Measurements from ENCODE around the gene IVL. TPM values are rescaled to one million over a fixed set of nuclear protein-coding genes. Genes with fewer than 3 reads are reported as not detected.

IVL gene
- total and polyA plus RNA-seq, 3 experiments from 2014 or later, result not detected

DNA sequence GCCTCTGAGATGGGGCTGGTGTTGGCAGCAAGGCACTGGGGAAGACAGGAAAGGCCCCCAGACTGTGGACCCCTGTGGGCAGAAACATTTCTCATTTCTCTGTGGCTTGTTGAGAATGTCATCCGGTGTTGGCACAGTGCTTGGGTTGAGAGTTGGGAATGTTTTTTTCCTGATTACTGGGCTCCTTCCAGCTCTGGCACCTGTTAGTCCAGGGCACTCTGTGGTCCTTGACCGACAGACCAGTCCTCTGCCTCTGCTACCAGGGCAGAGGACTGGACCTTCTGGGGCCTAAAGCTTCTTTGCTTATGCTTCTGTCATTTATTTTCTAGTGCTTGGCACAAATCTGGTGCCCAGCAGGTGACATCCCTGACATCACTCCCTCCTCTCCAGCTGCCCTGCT lies 33.8 kb downstream of the IVL start:
- Mint-ChIP-seq H3K4me1 (no peaks in the 10 kb centered on the region), H3K27ac (no peak overlapping the region), H3K9me3 (peaks cover 0 to 3% (median 1%) of the 10 kb centered on the region in 5 donors), H3K4me3 (no peak overlapping the region), H3K36me3 (peaks cover 0 to 2% (median 0%) of the 10 kb centered on the region in 3 donors), H3K27me3 (peaks cover 5 to 19% of the 10 kb centered on the region in 2 donors)
- no peaks in the 10 kb centered on the region for H3K27me3 ChIP-seq (ENCODE audit: insufficient read depth, low read length, poor library complexity, severe bottlenecking)
- H3K36me3 ChIP-seq (ENCODE audit: insufficient read depth, low read length), result no peaks in the 10 kb centered on the region
- no peak overlapping the region for H3K4me3 ChIP-seq (ENCODE audit: low read length)
- no peak overlapping the region for H3K27ac ChIP-seq (ENCODE audit: low read depth, low read length)
- no peak for DNase-seq
- H3K9me3 ChIP-seq (ENCODE audit: low read length), result no peaks in the 10 kb centered on the region
- H3K4me1 ChIP-seq (ENCODE audit: insufficient read depth, low read length), result no peaks in the 10 kb centered on the region
- POLR2A ChIA-PET, result no interaction called here
- CTCF ChIA-PET, result no interaction called here

GRCh38 chr1:152946248-152946647 lies 37.9 kb downstream of the IVL start:
- H3K36me3 Mint-ChIP-seq, result no peaks in the 10 kb centered on the region
- no peak overlapping the region for H3K27ac ChIP-seq (ENCODE audit: low read depth, low read length)
- H3K9me3 ChIP-seq (ENCODE audit: low read length), result no peaks in the 10 kb centered on the region
- no peaks in the 10 kb centered on the region for H3K9me3 Mint-ChIP-seq
- H3K36me3 ChIP-seq (ENCODE audit: insufficient read depth, low read length), result no peaks in the 10 kb centered on the region
- CTCF ChIA-PET, result no interaction called here
- no peak for DNase-seq
- H3K4me3 Mint-ChIP-seq, result no peak overlapping the region
- no peak overlapping the region for H3K4me3 ChIP-seq (ENCODE audit: low read length)
- H3K27me3 Mint-ChIP-seq, result peaks cover 10 to 18% of the 10 kb centered on the region in 2 donors
- H3K4me1 ChIP-seq (ENCODE audit: insufficient read depth, low read length), result no peaks in the 10 kb centered on the region
- H3K27ac Mint-ChIP-seq, result no peak overlapping the region
- H3K27me3 ChIP-seq (ENCODE audit: insufficient read depth, low read length, poor library complexity, severe bottlenecking), result no peaks in the 10 kb centered on the region
- H3K4me1 Mint-ChIP-seq, result no peaks in the 10 kb centered on the region
- POLR2A ChIA-PET, result no interaction called here

GRCh38 chr1:152946651-152947256 lies 38.4 kb downstream of the IVL start, which contains the start of gene SPRR5:
SPRR5 (plus strand) TSS chr1:152947206; CDS start chr1:152948555, 1,349 bp downstream.
- Histone ChIP-seq H3K36me3 (ENCODE audit: insufficient read depth, low read length) (no peaks in the 10 kb centered on the region), H3K4me1 (ENCODE audit: insufficient read depth, low read length) (no peaks in the 10 kb centered on the region), H3K9me3 (ENCODE audit: low read length) (no peaks in the 10 kb centered on the region), H3K27me3 (ENCODE audit: insufficient read depth, low read length, poor library complexity, severe bottlenecking) (no peaks in the 10 kb centered on the region), H3K27ac (ENCODE audit: low read depth, low read length) (no peak within 1 kb of the TSS), H3K4me3 (ENCODE audit: low read length) (no peak within 1 kb of the TSS)
- ChIA-PET POLR2A (no interaction called here), CTCF (no interaction called here)
- Mint-ChIP-seq H3K9me3 (no peaks in the 10 kb centered on the region), H3K4me3 (no peak within 1 kb of the TSS), H3K27me3 (peaks cover 10 to 19% of the 10 kb centered on the region in 2 donors), H3K36me3 (no peaks in the 10 kb centered on the region), H3K27ac (no peak within 1 kb of the TSS), H3K4me1 (no peaks in the 10 kb centered on the region)
- no peak for DNase-seq

- no peak overlapping the region for H3K27ac Mint-ChIP-seq
- H3K27ac ChIP-seq (ENCODE audit: low read depth, low read length), result no peak overlapping the region
- no peaks in the 10 kb centered on the region for H3K36me3 Mint-ChIP-seq
- no peaks in the 10 kb centered on the region for H3K4me1 Mint-ChIP-seq
- no peaks in the 10 kb centered on the region for H3K36me3 ChIP-seq (ENCODE audit: insufficient read depth, low read length)
- no peaks in the 10 kb centered on the region for H3K4me1 ChIP-seq (ENCODE audit: insufficient read depth, low read length)
- no peaks in the 10 kb centered on the region for H3K9me3 ChIP-seq (ENCODE audit: low read length)
- H3K27me3 Mint-ChIP-seq, result peaks cover 10% of the 10 kb centered on the region in 2 donors
- no peaks in the 10 kb centered on the region for H3K27me3 ChIP-seq (ENCODE audit: insufficient read depth, low read length, poor library complexity, severe bottlenecking)
- POLR2A ChIA-PET, result no interaction called here
- H3K9me3 Mint-ChIP-seq, result peaks cover 0 to 1% (median 0%) of the 10 kb centered on the region in 5 donors
- no peak overlapping the region for H3K4me3 ChIP-seq (ENCODE audit: low read length)
- no peak overlapping the region for H3K4me3 Mint-ChIP-seq
- CTCF ChIA-PET, result no interaction called here
- no peak for DNase-seq
Measured at GRCh38 chr1:152951711-152952110, 43.4 kb downstream of the IVL start.

- Histone ChIP-seq H3K27me3 (ENCODE audit: insufficient read depth, low read length, poor library complexity, severe bottlenecking) (no peaks in the 10 kb centered on the region), H3K36me3 (ENCODE audit: insufficient read depth, low read length) (no peaks in the 10 kb centered on the region), H3K27ac (ENCODE audit: low read depth, low read length) (no peak overlapping the region), H3K9me3 (ENCODE audit: low read length) (no peaks in the 10 kb centered on the region), H3K4me1 (ENCODE audit: insufficient read depth, low read length) (no peaks in the 10 kb centered on the region), H3K4me3 (ENCODE audit: low read length) (no peak overlapping the region)
- ChIA-PET CTCF (no interaction called here), POLR2A (no interaction called here)
- peaks cover 0 to 1% (median 0%) of the 10 kb centered on the region in 5 donors for H3K9me3 Mint-ChIP-seq
- H3K4me1 Mint-ChIP-seq, result no peaks in the 10 kb centered on the region
- H3K4me3 Mint-ChIP-seq, result no peak overlapping the region
- H3K36me3 Mint-ChIP-seq, result no peaks in the 10 kb centered on the region
- peaks cover 6 to 9% of the 10 kb centered on the region in 2 donors for H3K27me3 Mint-ChIP-seq
- DNase-seq, result no peak
- H3K27ac Mint-ChIP-seq, result no peak overlapping the region
Measured at GRCh38 chr1:152953761-152954160, 45.4 kb downstream of the IVL start.

DNA sequence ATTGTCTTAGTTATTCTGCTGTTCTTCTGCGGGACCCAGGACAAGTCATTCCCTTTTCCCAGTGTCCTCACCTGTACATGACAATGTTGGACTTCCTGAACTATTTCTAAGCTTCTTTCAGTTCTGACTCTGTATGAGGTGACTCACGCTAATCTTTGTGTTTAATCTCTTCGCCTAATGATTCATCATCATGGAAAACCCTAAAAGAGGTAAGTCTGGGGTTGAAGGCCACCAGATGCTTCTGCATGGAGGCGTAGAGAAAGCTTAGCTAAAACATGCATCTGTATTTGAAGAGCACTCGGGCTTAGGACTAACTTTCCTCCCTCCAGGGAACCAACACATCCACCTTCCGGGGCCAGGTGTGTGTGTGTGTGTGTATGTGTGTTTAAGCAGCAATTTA lies 46.1 kb downstream of the IVL start:
- H3K4me1 ChIP-seq (ENCODE audit: insufficient read depth, low read length), result no peaks in the 10 kb centered on the region
- peaks cover 3 to 9% of the 10 kb centered on the region in 2 donors for H3K27me3 Mint-ChIP-seq
- DNase-seq, result no peak
- H3K4me1 Mint-ChIP-seq, result no peaks in the 10 kb centered on the region
- H3K27ac ChIP-seq (ENCODE audit: low read depth, low read length), result no peak overlapping the region
- no peak overlapping the region for H3K4me3 Mint-ChIP-seq
- no peaks in the 10 kb centered on the region for H3K36me3 Mint-ChIP-seq
- H3K27ac Mint-ChIP-seq, result no peak overlapping the region
- H3K27me3 ChIP-seq (ENCODE audit: insufficient read depth, low read length, poor library complexity, severe bottlenecking), result no peaks in the 10 kb centered on the region
- POLR2A ChIA-PET, result no interaction called here
- no peak overlapping the region for H3K4me3 ChIP-seq (ENCODE audit: low read length)
- H3K36me3 ChIP-seq (ENCODE audit: insufficient read depth, low read length), result no peaks in the 10 kb centered on the region
- CTCF ChIA-PET, result no interaction called here
- H3K9me3 ChIP-seq (ENCODE audit: low read length), result no peaks in the 10 kb centered on the region
- peaks cover 0 to 1% (median 0%) of the 10 kb centered on the region in 5 donors for H3K9me3 Mint-ChIP-seq

DNA sequence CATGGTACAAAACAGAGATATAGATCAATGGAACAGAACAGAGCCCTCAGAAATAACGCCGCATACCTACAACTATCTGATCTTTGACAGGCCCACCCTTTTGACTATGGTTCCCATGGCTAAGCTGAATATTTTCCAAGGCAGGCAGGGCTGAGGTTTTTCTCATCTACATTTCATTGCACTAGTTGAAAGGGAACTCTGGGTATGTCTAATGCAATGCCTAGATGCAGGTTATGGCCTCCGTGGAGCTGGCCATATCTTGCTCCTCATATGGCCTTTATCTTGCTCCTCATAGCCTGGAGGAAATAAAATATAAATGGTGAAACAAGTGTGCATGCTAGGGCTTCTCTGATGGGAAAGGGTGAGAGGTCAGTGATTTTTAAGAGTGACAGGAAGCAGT lies 49.2 kb downstream of the IVL start:
- Histone ChIP-seq H3K9me3 (ENCODE audit: low read length) (no peaks in the 10 kb centered on the region), H3K36me3 (ENCODE audit: insufficient read depth, low read length) (no peaks in the 10 kb centered on the region), H3K4me1 (ENCODE audit: insufficient read depth, low read length) (no peaks in the 10 kb centered on the region), H3K27me3 (ENCODE audit: insufficient read depth, low read length, poor library complexity, severe bottlenecking) (peaks cover 5% of the 10 kb centered on the region), H3K4me3 (ENCODE audit: low read length) (no peak overlapping the region), H3K27ac (ENCODE audit: low read depth, low read length) (no peak overlapping the region)
- CTCF ChIA-PET, result no interaction called here
- Mint-ChIP-seq H3K27ac (no peak overlapping the region), H3K36me3 (no peaks in the 10 kb centered on the region), H3K4me1 (no peaks in the 10 kb centered on the region), H3K4me3 (no peak overlapping the region), H3K27me3 (peaks cover 0 to 12% of the 10 kb centered on the region in 2 donors), H3K9me3 (no peaks in the 10 kb centered on the region)
- POLR2A ChIA-PET, result no interaction called here
- DNase-seq, result no peak

DNA sequence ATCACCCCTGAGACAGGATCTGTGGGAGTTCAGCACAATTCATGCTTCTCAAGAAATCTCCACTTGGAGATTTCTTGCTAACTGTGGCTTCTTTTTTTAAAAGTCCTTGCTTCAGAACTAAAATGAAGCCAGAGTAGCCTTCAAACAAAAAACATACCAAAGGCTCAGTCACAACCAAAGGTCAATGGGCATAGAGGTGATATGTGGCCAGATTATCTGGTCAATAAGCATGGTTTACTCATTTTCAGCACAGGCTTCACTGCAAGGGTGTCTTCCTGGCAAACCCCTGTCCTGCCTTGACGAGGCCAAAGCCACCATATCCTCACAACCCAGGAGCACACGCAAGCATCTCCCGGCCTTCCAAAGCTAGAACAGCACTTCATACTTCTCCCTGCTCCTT lies 50.9 kb downstream of the IVL start:
- CTCF ChIA-PET, result no interaction called here
- no peaks in the 10 kb centered on the region for H3K36me3 Mint-ChIP-seq
- DNase-seq, result no peak

More for the DNA sequence above, 50.9 kb downstream of the IVL start:
- Histone ChIP-seq H3K9me3 (ENCODE audit: low read length) (no peaks in the 10 kb centered on the region), H3K4me1 (ENCODE audit: insufficient read depth, low read length) (no peaks in the 10 kb centered on the region), H3K27me3 (ENCODE audit: insufficient read depth, low read length, poor library complexity, severe bottlenecking) (peaks cover 5% of the 10 kb centered on the region), H3K4me3 (ENCODE audit: low read length) (no peak overlapping the region), H3K36me3 (ENCODE audit: insufficient read depth, low read length) (no peaks in the 10 kb centered on the region), H3K27ac (ENCODE audit: low read depth, low read length) (no peak overlapping the region)
- H3K27ac Mint-ChIP-seq, result no peak overlapping the region
- no peaks in the 10 kb centered on the region for H3K9me3 Mint-ChIP-seq
- no peak overlapping the region for H3K4me3 Mint-ChIP-seq
- H3K27me3 Mint-ChIP-seq, result peaks cover 1 to 17% of the 10 kb centered on the region in 2 donors
- H3K4me1 Mint-ChIP-seq, result no peaks in the 10 kb centered on the region
- POLR2A ChIA-PET, result no interaction called here
